H1 (cell line): Measurements from ENCODE around the gene SIMC1. TPM values are rescaled to one million over a fixed set of nuclear protein-coding genes. Genes with fewer than 3 reads are reported as not detected.

ENCODE experiments used
- CTCF ChIA-PET: fragments of 300-600 bp; sonication (Branson Sonifier 250); formaldehyde crosslinking; loops from one replicate; lab custom pipeline; 2021; ENCODE audit not compliant: partially characterized antibody; lab: Charles Lee
- POLR2A ChIA-PET: fragments of 300-600 bp; sonication (Branson Sonifier 250); formaldehyde crosslinking; loops from one replicate; lab custom pipeline; 2021; ENCODE audit warnings: inconsistent platforms; ENCODE audit not compliant: partially characterized antibody; lab: Charles Lee
- DNase-seq, 2 experiments: peaks; one replicate each; pipeline versions ENCODE4 v3.0.0 to v3.0.0-alpha.2; 2010 to 2022; ENCODE audit warnings: low spot score in 2 of 2, low read depth in 1 of 2, mixed read lengths in 1 of 2
- FAIRE-seq: peaks from 2 replicates; lab custom pipeline; 2011; peaks lifted over from hg19 to GRCh38; lab: Jason Lieb, UNC
- H2AFZ ChIP-seq: 2 replicates; pipeline ENCODE4 v1.8.1; 2012; ENCODE audit warnings: low read length, inconsistent platforms
- H2AK5ac ChIP-seq: 2 replicates; pipeline ENCODE4 v1.6.1; 2013; ENCODE audit warnings: low read depth, low read length
- H2BK120ac ChIP-seq: replicated peaks from 2 replicates; pipeline ENCODE3; 2013; ENCODE audit warnings: low read depth, low read length, inconsistent platforms
- H2BK12ac ChIP-seq: 2 replicates; pipeline ENCODE4 v1.6.1; 2013; ENCODE audit warnings: low read depth, low read length
- H2BK15ac ChIP-seq: 2 replicates; pipeline ENCODE4 v1.6.1; 2013; ENCODE audit warnings: low read length
- H2BK20ac ChIP-seq: 2 replicates; pipeline ENCODE4 v1.6.1; 2013; ENCODE audit warnings: low read length
- H2BK5ac ChIP-seq: 2 replicates; pipeline ENCODE4 v1.6.1; 2013; ENCODE audit warnings: low read depth, low read length
- H3K14ac ChIP-seq: 2 replicates; pipeline ENCODE4 v1.6.1; 2013; ENCODE audit warnings: inconsistent platforms; ENCODE audit not compliant: insufficient read length
- H3K18ac ChIP-seq: 2 replicates; pipeline ENCODE4 v1.6.1; 2013; ENCODE audit warnings: low read length; ENCODE audit errors: extremely low read depth
- H3K23ac ChIP-seq: 2 replicates; pipeline ENCODE4 v1.6.1; 2013; ENCODE audit warnings: inconsistent platforms; ENCODE audit not compliant: insufficient read length
- H3K23me2 ChIP-seq: 2 replicates; pipeline ENCODE4 v1.6.1; 2013; ENCODE audit warnings: low read depth, low read length
- H3K27ac ChIP-seq: 2 replicates; pipeline ENCODE4 v1.6.1; 2011; ENCODE audit warnings: low read depth, low read length, inconsistent platforms
- H3K27me3 ChIP-seq, 4 experiments: replicated peaks in 1 of 4; 1 replicate in 1 of 4; 2 replicates in 3 of 4; pipeline versions ENCODE4 v1.6.1 to v1.8.1; 2011 to 2013; ENCODE audit warnings: low read length in 3 of 4, mild to moderate bottlenecking in 3 of 4, inconsistent platforms in 2 of 4, mixed read lengths in 2 of 4, moderate library complexity in 1 of 4; ENCODE audit not compliant: control insufficient read depth in 3 of 4, insufficient read depth in 3 of 4; ENCODE audit errors: extremely low read depth in 1 of 4
- H3K36me3 ChIP-seq, 4 experiments: 2 replicates each; pipeline versions ENCODE4 v1.6.1 to v1.8.1; 2011 to 2013; ENCODE audit warnings: mild to moderate bottlenecking in 4 of 4, low read length in 3 of 4, moderate library complexity in 2 of 4, control low read depth in 1 of 4, inconsistent platforms in 1 of 4; ENCODE audit not compliant: insufficient read depth in 4 of 4, control insufficient read depth in 2 of 4
- H3K4ac ChIP-seq: replicated peaks from 2 replicates; pipeline ENCODE3; 2013; ENCODE audit warnings: low read length, low read depth, mixed read lengths, inconsistent platforms; ENCODE audit not compliant: insufficient read length
- H3K4me1 ChIP-seq, 4 experiments: replicated peaks in 1 of 4; 1 replicate in 1 of 4; 2 replicates in 3 of 4; pipeline versions ENCODE4 v1.6.1 to v1.8.1; 2011 to 2013; ENCODE audit warnings: low read length in 3 of 4, inconsistent platforms in 2 of 4, mixed read lengths in 1 of 4; ENCODE audit not compliant: insufficient read depth in 4 of 4, control insufficient read depth in 3 of 4
- H3K4me2 ChIP-seq, 2 experiments: 2 replicates each; pipeline versions ENCODE4 v1.6.1 to v1.8.1; 2011 to 2013; ENCODE audit warnings: low read depth in 2 of 2, low read length in 2 of 2, control low read depth in 1 of 2, inconsistent platforms in 1 of 2, mild to moderate bottlenecking in 1 of 2; ENCODE audit not compliant: insufficient read depth in 1 of 2
- H3K4me3 ChIP-seq, 4 experiments: fragments of 200-600, 300-600 bp in 1 of 4; sonication (generic), shearing (Covaris generic), sonication (Bioruptor Twin) in 1 of 4; 2 replicates each; pipeline versions ENCODE4 v1.5.1 to v1.8.1; 2011 to 2016; ENCODE audit warnings: low read length in 4 of 4, low read depth in 3 of 4, control low read depth in 2 of 4, inconsistent platforms in 2 of 4, mild to moderate bottlenecking in 2 of 4, mixed read lengths in 1 of 4, moderate library complexity in 1 of 4; ENCODE audit not compliant: insufficient read depth in 2 of 4; ENCODE audit errors: extremely low read depth in 1 of 4
- H3K56ac ChIP-seq: replicated peaks from 2 replicates; pipeline ENCODE3; 2013; ENCODE audit warnings: low read depth, mild to moderate bottlenecking, mixed read lengths, low read length, inconsistent platforms; ENCODE audit not compliant: insufficient read length
- H3K79me1 ChIP-seq: 2 replicates; pipeline ENCODE4 v1.6.1; 2013; ENCODE audit warnings: low read depth, low read length, control low read depth
- H3K79me2 ChIP-seq, 2 experiments: 2 replicates each; pipeline versions ENCODE4 v1.6.1 to v1.8.1; 2012 to 2013; ENCODE audit warnings: low read length in 2 of 2, mild to moderate bottlenecking in 2 of 2, inconsistent platforms in 1 of 2; ENCODE audit not compliant: insufficient read depth in 2 of 2, control insufficient read depth in 1 of 2
- H3K9ac ChIP-seq, 4 experiments: replicated peaks in 1 of 4; 1 replicate in 1 of 4; 2 replicates in 3 of 4; pipeline versions ENCODE4 v1.6.1 to v1.8.1; 2011 to 2013; ENCODE audit warnings: low read depth in 3 of 4, low read length in 3 of 4, control low read depth in 2 of 4, mild to moderate bottlenecking in 2 of 4, moderate library complexity in 2 of 4, inconsistent platforms in 1 of 4; ENCODE audit errors: extremely low read depth in 1 of 4
- H3K9me3 ChIP-seq, 2 experiments: 2 replicates each; pipeline versions ENCODE4 v1.6.1 to v1.8.1; 2012 to 2013; ENCODE audit warnings: mild to moderate bottlenecking in 2 of 2, moderate library complexity in 2 of 2, control low read depth in 1 of 2, inconsistent platforms in 1 of 2, low read depth in 1 of 2, low read length in 1 of 2, mixed read lengths in 1 of 2; ENCODE audit not compliant: insufficient read depth in 2 of 2
- H4K20me1 ChIP-seq, 2 experiments: replicated peaks in 1 of 2; 2 replicates each; pipeline versions ENCODE3 to v1.8.1; 2011 to 2013; ENCODE audit warnings: inconsistent platforms in 2 of 2, low read length in 2 of 2, mild to moderate bottlenecking in 1 of 2; ENCODE audit not compliant: insufficient read depth in 2 of 2, control insufficient read depth in 1 of 2
- H4K5ac ChIP-seq: 2 replicates; pipeline ENCODE4 v1.6.1; 2013; ENCODE audit warnings: low read length, low read depth, mixed read lengths, inconsistent platforms; ENCODE audit not compliant: insufficient read length
- H4K8ac ChIP-seq: 2 replicates; pipeline ENCODE4 v1.8.0; 2013; ENCODE audit warnings: mild to moderate bottlenecking, moderate library complexity, low read length, inconsistent platforms; ENCODE audit not compliant: insufficient read depth; ENCODE audit errors: extremely low read depth
- H4K91ac ChIP-seq: replicated peaks from 2 replicates; pipeline ENCODE3; 2013; ENCODE audit warnings: low read length, mixed read lengths, inconsistent platforms; ENCODE audit not compliant: insufficient read length
- CHD2 ChIP-seq: IDR thresholded peaks from 2 replicates; pipeline ENCODE4 v1.6.1; 2012; ENCODE audit warnings: low read length, improper control_type of control experiment
- CTCF ChIP-seq, 3 experiments: IDR thresholded peaks; 1 replicate in 2 of 3; 2 replicates in 1 of 3; pipeline versions ENCODE4 v1.5.1 to v1.6.1; 2011; ENCODE audit warnings: low read length in 3 of 3, mild to moderate bottlenecking in 3 of 3, inconsistent platforms in 2 of 3, low read depth in 1 of 3, moderate library complexity in 1 of 3; ENCODE audit not compliant: insufficient read depth in 1 of 3; ENCODE audit errors: control extremely low read depth in 1 of 3
- EP300 ChIP-seq, 2 experiments: IDR thresholded peaks; 1 replicate in 1 of 2; 2 replicates in 1 of 2; pipeline ENCODE4 v1.6.1; 2011 to 2012; ENCODE audit warnings: low read depth in 2 of 2, low read length in 2 of 2, mild to moderate bottlenecking in 2 of 2, borderline replicate concordance in 1 of 2, inconsistent platforms in 1 of 2, moderate library complexity in 1 of 2
- FOSL1 ChIP-seq: IDR thresholded peaks from 2 replicates; pipeline ENCODE4 v1.6.1; 2011; ENCODE audit warnings: mild to moderate bottlenecking, low read depth, low read length, moderate library complexity; ENCODE audit not compliant: insufficient read depth
- HDAC6 ChIP-seq: IDR thresholded peaks from one replicate; pipeline ENCODE4 v1.7.1; 2012; ENCODE audit warnings: low read depth, mild to moderate bottlenecking, inconsistent platforms, low read length, moderate library complexity
- MAFK ChIP-seq: IDR thresholded peaks from 2 replicates; pipeline ENCODE4 v1.6.1; 2012; ENCODE audit warnings: low read depth, mild to moderate bottlenecking, improper control_type of control experiment, low read length
- NANOG ChIP-seq: IDR thresholded peaks from 2 replicates; pipeline ENCODE4 v1.6.1; 2011; ENCODE audit warnings: low read length, low read depth, mild to moderate bottlenecking, inconsistent platforms; ENCODE audit not compliant: insufficient read depth, poor library complexity, severe bottlenecking
- RXRA ChIP-seq: IDR thresholded peaks from 2 replicates; pipeline ENCODE4 v1.6.1; 2011; ENCODE audit warnings: low read depth, mild to moderate bottlenecking, low read length, moderate library complexity; ENCODE audit not compliant: insufficient read depth
- SIX5 ChIP-seq: IDR thresholded peaks from 2 replicates; pipeline ENCODE4 v1.6.1; 2011; ENCODE audit warnings: mild to moderate bottlenecking, low read depth, low read length
- ZNF274 ChIP-seq: IDR thresholded peaks from 2 replicates; pipeline ENCODE4 v1.7.0; 2012; ENCODE audit warnings: low read length, borderline replicate concordance; ENCODE audit errors: extremely low read depth
- WGBS, 2 experiments: shearing (Covaris generic) in 1 of 2; methylation state at CpG; one replicate each; pipeline versions ENCODE4 v1.1.6 to v1.1.7; 2013 to 2015; ENCODE audit warnings: low lambda C conversion rate in 2 of 2, mixed read lengths in 2 of 2, inconsistent platforms in 1 of 2, low coverage in 1 of 2, missing lambda C conversion rate in 1 of 2; ENCODE audit not compliant: insufficient replicate concordance in 2 of 2, insufficient coverage in 1 of 2, insufficient read length in 1 of 2; ENCODE audit errors: extremely low coverage in 1 of 2, missing lambda C conversion rate in 1 of 2; 5-methylcytosine and 5-hydroxymethylcytosine counted together
- polyA plus RNA-seq, 7 experiments: library from polyadenylated mRNA; depleted of rRNA in 3 of 7; stranded (reverse) in 5 of 7; unstranded in 2 of 7; fragments of >200 nt in 5 of 7; fragments of 200-250 nt in 2 of 7; gene quantifications; 1 replicate in 5 of 7; 2 replicates in 1 of 7; 4 replicates in 1 of 7; pipeline versions ENCODE4 v1.2.1 to v1.2.3, GENCODE V29; 2011 to 2013; ENCODE audit warnings: missing spikeins in 2 of 7, mixed read lengths in 2 of 7
- total RNA-seq: library from RNA; stranded (reverse); fragmentation: NEBNext Ultra II Directional; extraction: Animal tissue kit (Norgen Biotek cat#: 25700); gene quantifications from 2 replicates; pipeline ENCODE4 v1.2.1, GENCODE V29; 2021

Gene SIMC1
- total and polyA plus RNA-seq, 2 of the 8 experiments (the other 6 are each of a cell fraction or from before 2014, with no cell fraction given): 12.3 to 21.2 TPM

DNA sequence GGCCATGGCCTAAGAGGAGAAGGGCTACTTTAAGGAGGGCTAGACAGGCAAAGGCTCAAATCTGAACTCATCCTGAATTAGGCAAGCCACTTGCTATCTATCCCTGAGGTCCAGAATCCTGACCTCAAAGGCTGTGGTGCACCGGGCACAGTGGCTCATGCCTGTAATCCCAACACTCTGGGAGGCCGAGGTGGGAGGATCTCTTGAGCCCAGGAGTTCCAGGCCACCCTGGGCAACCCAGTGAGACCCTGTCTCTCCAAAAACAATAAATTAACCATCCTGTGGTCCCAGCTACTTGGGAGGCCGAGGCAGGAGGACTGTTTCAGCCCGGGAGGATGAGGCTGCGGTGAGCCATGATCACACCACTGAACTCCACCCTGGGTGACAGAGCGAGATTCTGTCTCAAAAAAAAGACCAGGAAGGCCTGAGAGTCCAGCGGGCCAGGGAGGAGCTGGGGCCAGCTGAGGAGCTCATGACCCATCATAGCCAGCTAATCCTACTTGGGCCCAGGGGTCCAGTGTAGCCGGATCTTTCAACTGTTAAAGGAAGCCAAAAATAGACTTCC lies 146.2 kb downstream of the SIMC1 start:
- Histone ChIP-seq H3K4ac (no peak overlapping the region), H4K8ac (no peak overlapping the region), H3K27me3 (no peaks in the 10 kb centered on the region), H3K79me2 (peaks cover 0 to 29% of the 10 kb centered on the region in 2 experiments), H4K20me1 (peaks cover 6 to 8% of the 10 kb centered on the region in 2 experiments), H3K4me2 (no peak overlapping the region), H3K9ac (no peak overlapping the region), H2AFZ (no peak overlapping the region), H3K36me3 (peaks cover 26 to 52% (median 33%) of the 10 kb centered on the region in 4 experiments), H3K4me3 (no peak overlapping the region), H2BK12ac (no peak overlapping the region), H4K5ac (no peak overlapping the region), H3K56ac (no peak overlapping the region), H2BK5ac (no peak overlapping the region), H4K91ac (no peak overlapping the region), H3K79me1 (peaks cover 7% of the 10 kb centered on the region; the same call in 1 of the 2 replicates), H2BK15ac (no peak overlapping the region), H3K23ac (no peak overlapping the region), H3K23me2 (peaks cover 9% of the 10 kb centered on the region; the same call in 1 of the 2 replicates), H3K18ac (no peak overlapping the region), H2BK120ac (no peak overlapping the region), H3K27ac (no peak overlapping the region), H3K9me3 (no peaks in the 10 kb centered on the region), H3K4me1 (peaks cover 0 to 5% (median 1%) of the 10 kb centered on the region in 4 experiments; a peak in 2 of 7 replicates), H2BK20ac (no peak overlapping the region), H3K14ac (no peak overlapping the region), H2AK5ac (no peak overlapping the region)
- POLR2A ChIA-PET: interaction anchor here (1.1 to 9.4 kb wide), 4 partner anchors 12 to 149 kb away, joined by 3 to 93 read pairs (median 7); partner anchors contain the start of gene ARL10
- DNase-seq (no peak), FAIRE-seq (no peak)
- CTCF ChIA-PET: no interaction called here
- WGBS, 2 experiments: 90% methylated on average over 8 of the region's 8 CpGs; no CpG with 5 or more reads in 1 of the 2 experiments
- TF ChIP-seq SIX5 (no peak), NANOG (no peak), MAFK (no peak), CHD2 (no peak), ZNF274 (no peak), HDAC6 (no peak), RXRA (no peak), FOSL1 (no peak), CTCF (IDR thresholded peaks at IDR 0.05; ENCODE audit: control extremely low read depth in 1 of 3, insufficient read depth in 1 of 3, low read depth in 1 of 3, low read length in 3 of 3) (no peak), EP300 (IDR thresholded peaks at IDR 0.05; ENCODE audit: borderline replicate concordance in 1 of 2, low read depth in 2 of 2, low read length in 2 of 2) (no peak)
